SK-N-SH (cell line): Measurements from ENCODE around the gene C2CD4D. TPM values are rescaled to one million over a fixed set of nuclear protein-coding genes. Genes with fewer than 3 reads are reported as not detected.
A peak's percentile ranks its signal among the peaks of the same experiment; 100 is the strongest.

Experiments
- CTCF ChIA-PET: fragments of 300-600, 350-600 bp; formaldehyde crosslinking; extraction: SDS; loops from one replicate; lab custom pipeline; 2021; lab: Yijun Ruan, JAX
- POLR2A ChIA-PET: fragments of 350-600 bp; sonication (Branson Sonifier 250); formaldehyde crosslinking; extraction: SDS; loops from one replicate; lab custom pipeline; 2020; ENCODE audit warnings: antibody characterized with exemption, inconsistent platforms; lab: Yijun Ruan, JAX
- DNase-seq: peaks from one replicate; pipeline ENCODE4 v3.0.0; 2012
- H2AFZ ChIP-seq: fragments of 200-600 bp; sonication (generic); 2 replicates; pipeline ENCODE4 v1.8.1; 2016; ENCODE audit warnings: antibody characterized with exemption, mild to moderate bottlenecking, low read depth
- H3F3A ChIP-seq: fragments of 200-600 bp; sonication (generic); replicated peaks from 2 replicates; pipeline ENCODE3; 2016; ENCODE audit warnings: antibody characterized with exemption, mild to moderate bottlenecking; ENCODE audit not compliant: insufficient read depth
- H3K27ac ChIP-seq, 2 experiments: fragments of 200-500 bp in 1 of 2; fragments of 200-600 bp in 1 of 2; sonication (Bioruptor generic) in 1 of 2; sonication (generic), shearing (Covaris generic) in 1 of 2; 2 replicates each; pipeline versions ENCODE4 v1.5.1 to v1.6.1; 2014 to 2016; ENCODE audit warnings: low read depth in 2 of 2, inconsistent platforms in 1 of 2, low read length in 1 of 2, mild to moderate bottlenecking in 1 of 2, mixed read lengths in 1 of 2
- H3K27me3 ChIP-seq: fragments of 200-600 bp; sonication (generic), shearing (Covaris generic); 2 replicates; pipeline ENCODE4 v1.6.1; 2016; ENCODE audit warnings: mixed run types; ENCODE audit not compliant: insufficient read depth
- H3K36me3 ChIP-seq, 2 experiments: fragments of 200-500 bp in 1 of 2; fragments of 200-600 bp in 1 of 2; sonication (Bioruptor generic) in 1 of 2; sonication (generic) in 1 of 2; replicated peaks in 1 of 2; 2 replicates each; pipeline versions ENCODE3 to v1.5.1; 2014 to 2016; ENCODE audit warnings: low read length in 1 of 2, mild to moderate bottlenecking in 1 of 2; ENCODE audit not compliant: insufficient read depth in 2 of 2, control insufficient read depth in 1 of 2
- H3K4me1 ChIP-seq, 2 experiments: fragments of 200-500 bp in 1 of 2; fragments of 200-600 bp in 1 of 2; sonication (Bioruptor generic) in 1 of 2; sonication (generic), shearing (Covaris generic) in 1 of 2; 2 replicates each; pipeline versions ENCODE4 v1.5.1 to v1.6.1; 2014 to 2016; ENCODE audit warnings: low read depth in 1 of 2, low read length in 1 of 2, mixed run types in 1 of 2; ENCODE audit not compliant: insufficient read depth in 2 of 2, control insufficient read depth in 1 of 2
- H3K4me2 ChIP-seq: fragments of 200-600 bp; sonication (generic), shearing (Covaris generic); 2 replicates; pipeline ENCODE4 v1.6.1; 2017; ENCODE audit warnings: mixed run types
- H3K4me3 ChIP-seq, 2 experiments: fragments of 200-500 bp in 1 of 2; fragments of 200-600 bp in 1 of 2; sonication (Bioruptor generic) in 1 of 2; sonication (generic), shearing (Covaris generic) in 1 of 2; 2 replicates each; pipeline versions ENCODE4 v1.5.1 to v1.8.1; 2014 to 2016; ENCODE audit warnings: low read depth in 2 of 2, inconsistent platforms in 1 of 2, low read length in 1 of 2, mild to moderate bottlenecking in 1 of 2, mixed read lengths in 1 of 2, moderate library complexity in 1 of 2
- H3K79me2 ChIP-seq: fragments of 200-600 bp; sonication (generic); 2 replicates; pipeline ENCODE4 v1.8.1; 2017; ENCODE audit warnings: mild to moderate bottlenecking; ENCODE audit not compliant: insufficient read depth
- H3K9ac ChIP-seq: fragments of 200-600 bp; sonication (generic); 2 replicates; pipeline ENCODE4 v1.6.1; 2017; ENCODE audit warnings: mixed run types
- H3K9me2 ChIP-seq: fragments of 200-600 bp; sonication (generic); 2 replicates; pipeline ENCODE4 v1.6.1; 2017; ENCODE audit warnings: mixed run types
- H3K9me3 ChIP-seq: fragments of 200-600 bp; sonication (generic); 2 replicates; pipeline ENCODE4 v1.6.1; 2017; ENCODE audit warnings: mixed run types, mild to moderate bottlenecking, moderate library complexity
- H4K20me1 ChIP-seq: fragments of 200-600 bp; sonication (generic); 2 replicates; pipeline ENCODE4 v1.6.1; 2017; ENCODE audit warnings: mild to moderate bottlenecking, mixed run types; ENCODE audit not compliant: insufficient read depth
- CHD2 ChIP-seq: fragments of 150-350 bp; IDR thresholded peaks from 2 replicates; pipeline ENCODE4 v1.6.1; 2018; ENCODE audit warnings: low read length; ENCODE audit not compliant: partially characterized antibody
- ELF1 ChIP-seq: IDR thresholded peaks from 2 replicates; pipeline ENCODE4 v1.4.0; 2012
- EZH2phosphoT487 ChIP-seq: fragments of 200-600 bp; sonication (generic); IDR thresholded peaks from 2 replicates; pipeline ENCODE4 v1.6.1; 2017; ENCODE audit warnings: low read depth, mixed run types, mild to moderate bottlenecking, antibody characterized with exemption, moderate library complexity, borderline replicate concordance
- FOXJ3 ChIP-seq: sonication (generic); formaldehyde crosslinking; IDR thresholded peaks from 2 replicates; pipeline ENCODE4 v1.5.1; 2020; ENCODE audit warnings: mild to moderate bottlenecking, missing genetic modification reagents
- GABPA ChIP-seq: IDR thresholded peaks from 2 replicates; pipeline ENCODE4 v1.4.0; 2012; ENCODE audit warnings: low read depth, mild to moderate bottlenecking
- IRF3 ChIP-seq: fragments of 150-350 bp; IDR thresholded peaks from 2 replicates; pipeline ENCODE4 v1.6.1; 2016; ENCODE audit warnings: mild to moderate bottlenecking, low read depth, low read length
- JUND ChIP-seq: IDR thresholded peaks from 2 replicates; pipeline ENCODE4 v1.4.0; 2012
- MEF2A ChIP-seq: IDR thresholded peaks from 2 replicates; pipeline ENCODE4 v1.4.0; 2012; ENCODE audit warnings: low read depth, borderline replicate concordance
- MXI1 ChIP-seq: IDR thresholded peaks from 2 replicates; pipeline ENCODE4 v1.6.1; 2012; ENCODE audit warnings: mild to moderate bottlenecking, low read depth, low read length, improper control_type of control experiment
- RCOR1 ChIP-seq: fragments of 150-350 bp; IDR thresholded peaks from 2 replicates; pipeline ENCODE4 v1.6.1; 2017; ENCODE audit warnings: antibody characterized with exemption, low read length
- SMC3 ChIP-seq: IDR thresholded peaks from 2 replicates; pipeline ENCODE4 v1.6.1; 2012; ENCODE audit warnings: low read depth, low read length, improper control_type of control experiment
- TCF12 ChIP-seq: IDR thresholded peaks from 2 replicates; pipeline ENCODE4 v1.4.0; 2012
- TEAD4 ChIP-seq: IDR thresholded peaks from 2 replicates; pipeline ENCODE4 v1.4.0; 2012; ENCODE audit warnings: mild to moderate bottlenecking, borderline replicate concordance; ENCODE audit not compliant: insufficient read depth
- USF2 ChIP-seq: fragments of 150-350 bp; IDR thresholded peaks from 2 replicates; pipeline ENCODE4 v1.6.1; 2017; ENCODE audit warnings: antibody characterized with exemption, low read length, low read depth, borderline replicate concordance
- ZBTB33 ChIP-seq: IDR thresholded peaks from 2 replicates; pipeline ENCODE4 v1.4.0; 2012; ENCODE audit warnings: low read depth, borderline replicate concordance
- WGBS: methylation state at CpG from one replicate; pipeline ENCODE4 v1.1.6; 2017; ENCODE audit warnings: low lambda C conversion rate; 5-methylcytosine and 5-hydroxymethylcytosine counted together
- polyA plus RNA-seq, 3 experiments: library from polyadenylated mRNA; depleted of rRNA; stranded (reverse); fragments of >200 nt; gene quantifications; 2 replicates each; pipeline ENCODE4 v1.2.3, GENCODE V29; 2012
- TF ChIP-seq, protein P1 (sequence below): IDR thresholded peaks from 2 replicates; pipeline ENCODE4 v1.6.1; 2012; ENCODE audit warnings: mild to moderate bottlenecking, low read depth, low read length, moderate library complexity
- TF ChIP-seq, protein P2 (sequence below): IDR thresholded peaks from 2 replicates; pipeline ENCODE4 v1.4.0; 2012; ENCODE audit warnings: low read depth

The C2CD4D gene
- polyA plus RNA-seq, 1 of the 3 experiments (the other 2 are of a cell fraction) = not detected

- peaks cover 0 to 51% of the 10 kb centered on the region in 2 experiments; a peak in 1 of 4 replicates for H3K4me1 ChIP-seq
- 31% methylated on average over 11 of the region's 12 CpGs for WGBS
- POLR2A ChIA-PET = interaction anchor here (1.4 to 1.5 kb wide), 2 partner anchors 39 to 65 kb away, joined by 3 to 4 read pairs; partner anchors contain the start of gene MRPL9
- peak; percentile 87 for DNase-seq
- H3K79me2 ChIP-seq = no peaks in the 10 kb centered on the region
- no peaks in the 10 kb centered on the region for H4K20me1 ChIP-seq
- no peaks in the 10 kb centered on the region for H3F3A ChIP-seq
- H3K36me3 ChIP-seq = no peaks in the 10 kb centered on the region
- no peak overlapping the region for H2AFZ ChIP-seq
- H3K9ac ChIP-seq = no peak overlapping the region
- no peak overlapping the region for H3K4me2 ChIP-seq
- CTCF ChIA-PET = interaction anchor here (2.4 kb wide), 1 partner anchor 7 kb away, joined by 11 read pairs; no protein-coding TSS in a partner anchor
- no peak for TF ChIP-seq EZH2phosphoT487
- TF ChIP-seq, protein P1, sequence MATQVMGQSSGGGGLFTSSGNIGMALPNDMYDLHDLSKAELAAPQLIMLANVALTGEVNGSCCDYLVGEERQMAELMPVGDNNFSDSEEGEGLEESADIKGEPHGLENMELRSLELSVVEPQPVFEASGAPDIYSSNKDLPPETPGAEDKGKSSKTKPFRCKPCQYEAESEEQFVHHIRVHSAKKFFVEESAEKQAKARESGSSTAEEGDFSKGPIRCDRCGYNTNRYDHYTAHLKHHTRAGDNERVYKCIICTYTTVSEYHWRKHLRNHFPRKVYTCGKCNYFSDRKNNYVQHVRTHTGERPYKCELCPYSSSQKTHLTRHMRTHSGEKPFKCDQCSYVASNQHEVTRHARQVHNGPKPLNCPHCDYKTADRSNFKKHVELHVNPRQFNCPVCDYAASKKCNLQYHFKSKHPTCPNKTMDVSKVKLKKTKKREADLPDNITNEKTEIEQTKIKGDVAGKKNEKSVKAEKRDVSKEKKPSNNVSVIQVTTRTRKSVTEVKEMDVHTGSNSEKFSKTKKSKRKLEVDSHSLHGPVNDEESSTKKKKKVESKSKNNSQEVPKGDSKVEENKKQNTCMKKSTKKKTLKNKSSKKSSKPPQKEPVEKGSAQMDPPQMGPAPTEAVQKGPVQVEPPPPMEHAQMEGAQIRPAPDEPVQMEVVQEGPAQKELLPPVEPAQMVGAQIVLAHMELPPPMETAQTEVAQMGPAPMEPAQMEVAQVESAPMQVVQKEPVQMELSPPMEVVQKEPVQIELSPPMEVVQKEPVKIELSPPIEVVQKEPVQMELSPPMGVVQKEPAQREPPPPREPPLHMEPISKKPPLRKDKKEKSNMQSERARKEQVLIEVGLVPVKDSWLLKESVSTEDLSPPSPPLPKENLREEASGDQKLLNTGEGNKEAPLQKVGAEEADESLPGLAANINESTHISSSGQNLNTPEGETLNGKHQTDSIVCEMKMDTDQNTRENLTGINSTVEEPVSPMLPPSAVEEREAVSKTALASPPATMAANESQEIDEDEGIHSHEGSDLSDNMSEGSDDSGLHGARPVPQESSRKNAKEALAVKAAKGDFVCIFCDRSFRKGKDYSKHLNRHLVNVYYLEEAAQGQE = peak; percentile 93
- H3K27me3 ChIP-seq = no peaks in the 10 kb centered on the region
- no peaks in the 10 kb centered on the region for H3K9me2 ChIP-seq
- H3K4me3 ChIP-seq = no peak overlapping the region
- H3K9me3 ChIP-seq = no peaks in the 10 kb centered on the region
- peak overlapping the region in 1 of 2 experiments; percentile 57; a peak in 1 of 4 replicates for H3K27ac ChIP-seq
Observed at GRCh38 chr1:151828921-151829320, 10.7 kb downstream of the C2CD4D start.

DNA sequence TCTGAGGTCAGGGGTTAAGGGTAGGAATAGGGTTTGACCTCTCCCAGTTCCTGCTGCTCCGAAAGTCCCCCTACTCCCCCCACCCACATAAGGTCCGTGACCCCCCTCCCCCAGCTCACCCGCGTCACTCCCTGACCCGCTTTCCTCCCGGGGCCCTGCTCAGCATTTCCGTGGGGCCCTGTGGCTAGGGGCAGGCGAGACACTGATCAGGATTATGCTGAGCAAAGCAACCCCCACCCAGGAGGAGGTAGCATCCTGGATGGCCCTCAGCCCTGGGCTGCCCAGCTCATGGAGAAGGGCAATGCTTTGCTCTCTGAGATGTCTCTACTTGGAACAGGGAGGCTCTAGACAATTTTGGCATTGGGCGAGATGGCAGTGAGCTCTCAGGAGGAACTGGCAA lies 11.8 kb downstream of the C2CD4D start:
- no peaks in the 10 kb centered on the region for H3K9me3 ChIP-seq
- no peak for DNase-seq
- WGBS = 78% methylated on average over 9 of the region's 9 CpGs
- H3K36me3 ChIP-seq = no peaks in the 10 kb centered on the region
- no peaks in the 10 kb centered on the region for H3F3A ChIP-seq
- peak overlapping the region in 1 of 2 experiments; percentile 53; a peak in 1 of 4 replicates for H3K27ac ChIP-seq
- no peaks in the 10 kb centered on the region for H3K27me3 ChIP-seq
- no peaks in the 10 kb centered on the region for H3K9me2 ChIP-seq
- TF ChIP-seq RCOR1 = no peak
- no peak for TF ChIP-seq JUND
- TF ChIP-seq MEF2A = no peak
- TF ChIP-seq TEAD4 = no peak
- TF ChIP-seq ZBTB33 = no peak
- no peak for TF ChIP-seq TCF12
- no peak for TF ChIP-seq MXI1
- TF ChIP-seq, protein P2, sequence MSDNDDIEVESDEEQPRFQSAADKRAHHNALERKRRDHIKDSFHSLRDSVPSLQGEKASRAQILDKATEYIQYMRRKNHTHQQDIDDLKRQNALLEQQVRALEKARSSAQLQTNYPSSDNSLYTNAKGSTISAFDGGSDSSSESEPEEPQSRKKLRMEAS = no peak
- TF ChIP-seq USF2 = no peak
- no peak for TF ChIP-seq GABPA
- no peak for TF ChIP-seq CHD2
- no peak for TF ChIP-seq ELF1
- TF ChIP-seq SMC3 = no peak
- TF ChIP-seq IRF3 = no peak
- no peak for TF ChIP-seq FOXJ3 (CRISPR knock-in tag)
- no peak overlapping the region for H3K4me3 ChIP-seq
- ChIA-PET CTCF (interaction anchor here (2.4 kb wide), 1 partner anchor 8 kb away, joined by 11 read pairs; no protein-coding TSS in a partner anchor), POLR2A (interaction anchor here (1.4 to 1.5 kb wide), 2 partner anchors 38 to 64 kb away, joined by 3 to 4 read pairs; partner anchors contain the start of gene MRPL9)
- no peaks in the 10 kb centered on the region for H3K79me2 ChIP-seq
- H3K4me1 ChIP-seq = peaks cover 0 to 52% of the 10 kb centered on the region in 2 experiments; a peak in 1 of 4 replicates
- no peak overlapping the region for H3K9ac ChIP-seq
- H3K4me2 ChIP-seq = no peak overlapping the region
- no peak overlapping the region for H2AFZ ChIP-seq
- H4K20me1 ChIP-seq = no peaks in the 10 kb centered on the region
